Stimulated activated effector memory CD8-positive, alpha-beta T cell treated with anti-CD3 and anti-CD28 coated beads, Interleukin-12 subunit alpha, Interleukin-12 subunit beta, amount 100 ng/mL, for 72 hours (primary cell): ENCODE data around the gene TRAPPC2L.

Experiments used
- ATAC-seq: fragments of 150-1000 bp; cut with Tn5 transposase; 2 replicates; pipeline ENCODE4 v1.10.0; 2021
- DNase-seq, 2 donors: peaks; one replicate each; pipeline ENCODE4 v3.0.0; 2021 to 2022; ENCODE audit warnings: low spot score in 2 of 2
- H3K27ac Mint-ChIP-seq: one replicate; pipeline ENCODE4 v1.8.0; 2022; ENCODE audit warnings: mild to moderate bottlenecking, mixed read lengths
- H3K36me3 Mint-ChIP-seq: one replicate; pipeline ENCODE4 v1.8.0; 2022; ENCODE audit warnings: mild to moderate bottlenecking, mixed read lengths
- H3K4me1 Mint-ChIP-seq: one replicate; pipeline ENCODE4 v1.8.0; 2022; ENCODE audit warnings: mixed read lengths
- H3K4me3 Mint-ChIP-seq: one replicate; pipeline ENCODE4 v1.8.0; 2022; ENCODE audit warnings: mild to moderate bottlenecking, mixed read lengths
- H3K9me3 Mint-ChIP-seq: one replicate; pipeline ENCODE4 v1.8.0; 2022; ENCODE audit warnings: mixed read lengths

Gene TRAPPC2L

DNA sequence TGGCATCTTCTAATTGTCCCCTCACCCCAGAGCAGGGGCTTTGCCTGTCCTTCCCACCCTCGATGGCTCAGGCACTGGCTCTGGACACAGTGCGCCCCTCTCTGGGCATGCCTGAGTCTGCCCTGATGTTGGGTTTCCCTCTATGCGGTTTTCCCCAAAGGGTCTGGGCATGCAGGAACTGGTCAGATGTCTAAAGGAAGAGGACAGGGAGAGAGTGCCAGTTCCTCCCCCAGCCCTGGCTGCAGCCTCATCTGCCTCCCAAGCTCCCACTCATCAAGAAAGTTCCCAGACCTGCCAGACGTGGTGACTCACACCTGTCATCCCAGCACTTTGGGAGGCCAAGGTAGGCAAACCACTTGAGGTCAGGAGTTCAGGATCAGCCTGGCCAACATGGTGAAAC, 50.8 kb downstream of the TRAPPC2L start:
- H3K4me3 Mint-ChIP-seq: no peak overlapping the region
- H3K27ac Mint-ChIP-seq: no peak overlapping the region
- no peaks in the 10 kb centered on the region for H3K9me3 Mint-ChIP-seq
- ATAC-seq: no peak
- no peaks in the 10 kb centered on the region for H3K36me3 Mint-ChIP-seq
- DNase-seq: no peak
- peaks cover 5% of the 10 kb centered on the region for H3K4me1 Mint-ChIP-seq

DNA sequence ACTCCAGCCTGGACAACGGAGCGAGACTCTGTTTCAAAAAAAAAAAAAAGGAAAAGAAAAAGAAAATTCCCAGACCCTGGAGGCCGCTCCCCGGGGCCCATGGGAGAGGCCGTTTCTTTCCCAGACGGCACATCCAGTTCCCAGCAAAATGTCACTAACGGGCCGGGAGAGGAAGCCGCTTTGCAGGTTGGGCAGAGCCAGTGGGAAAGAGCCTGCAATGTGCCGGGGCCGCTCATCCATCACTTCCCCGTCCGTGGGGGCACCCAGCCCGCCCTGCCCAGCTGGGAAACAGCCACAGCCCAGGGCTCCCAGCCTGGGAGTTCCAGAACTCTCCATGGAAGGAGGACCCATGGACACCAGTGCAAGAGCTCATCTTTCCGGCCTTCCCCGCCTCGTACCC, 51.4 kb downstream of the TRAPPC2L start:
- Mint-ChIP-seq H3K4me1 (peaks cover 5% of the 10 kb centered on the region), H3K9me3 (no peaks in the 10 kb centered on the region), H3K27ac (no peak overlapping the region), H3K36me3 (no peaks in the 10 kb centered on the region), H3K4me3 (no peak overlapping the region)
- ATAC-seq (no peak), DNase-seq (no peak)

DNA sequence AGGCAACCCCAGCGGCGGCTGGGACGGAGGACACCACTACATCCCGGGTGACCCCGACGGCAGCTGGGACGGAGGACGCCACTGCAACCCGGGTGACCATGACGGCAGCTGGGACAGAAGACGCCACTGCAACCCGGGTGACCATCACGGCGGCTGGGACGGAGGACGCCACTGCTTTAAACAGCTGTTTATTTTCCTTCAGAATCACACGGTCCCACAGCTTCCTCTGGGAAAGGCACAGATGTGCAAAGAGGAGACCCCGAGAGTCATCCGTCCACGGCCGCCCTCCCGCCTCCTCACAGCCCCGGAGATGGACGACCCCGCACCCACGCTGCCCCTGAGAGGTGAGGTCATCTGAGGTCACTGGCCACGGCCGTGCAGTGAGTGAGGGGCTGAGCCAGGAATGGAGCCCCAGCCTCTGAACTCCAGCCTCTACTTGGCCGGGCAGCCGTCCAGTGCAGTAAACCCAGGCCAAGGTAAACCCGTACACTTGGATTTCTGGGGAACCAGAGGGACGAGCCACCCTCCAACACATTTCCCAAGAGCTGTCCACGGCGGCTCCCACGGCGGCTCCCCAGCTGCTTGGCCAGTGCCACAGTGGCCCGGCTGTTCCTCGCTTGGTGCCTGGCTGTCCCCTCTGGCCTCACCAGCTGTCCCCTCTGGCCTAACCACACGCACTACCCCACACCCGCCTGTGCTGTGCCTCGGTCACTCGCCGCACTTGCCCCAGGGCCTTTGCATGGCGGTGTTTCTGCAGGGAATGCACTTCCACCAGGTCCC, 52.7 kb downstream of the TRAPPC2L start:
- Mint-ChIP-seq H3K9me3 (no peaks in the 10 kb centered on the region), H3K4me3 (no peak overlapping the region), H3K27ac (no peak overlapping the region), H3K36me3 (no peaks in the 10 kb centered on the region), H3K4me1 (peaks cover 5% of the 10 kb centered on the region)
- DNase-seq (no peak), ATAC-seq (no peak)

DNA sequence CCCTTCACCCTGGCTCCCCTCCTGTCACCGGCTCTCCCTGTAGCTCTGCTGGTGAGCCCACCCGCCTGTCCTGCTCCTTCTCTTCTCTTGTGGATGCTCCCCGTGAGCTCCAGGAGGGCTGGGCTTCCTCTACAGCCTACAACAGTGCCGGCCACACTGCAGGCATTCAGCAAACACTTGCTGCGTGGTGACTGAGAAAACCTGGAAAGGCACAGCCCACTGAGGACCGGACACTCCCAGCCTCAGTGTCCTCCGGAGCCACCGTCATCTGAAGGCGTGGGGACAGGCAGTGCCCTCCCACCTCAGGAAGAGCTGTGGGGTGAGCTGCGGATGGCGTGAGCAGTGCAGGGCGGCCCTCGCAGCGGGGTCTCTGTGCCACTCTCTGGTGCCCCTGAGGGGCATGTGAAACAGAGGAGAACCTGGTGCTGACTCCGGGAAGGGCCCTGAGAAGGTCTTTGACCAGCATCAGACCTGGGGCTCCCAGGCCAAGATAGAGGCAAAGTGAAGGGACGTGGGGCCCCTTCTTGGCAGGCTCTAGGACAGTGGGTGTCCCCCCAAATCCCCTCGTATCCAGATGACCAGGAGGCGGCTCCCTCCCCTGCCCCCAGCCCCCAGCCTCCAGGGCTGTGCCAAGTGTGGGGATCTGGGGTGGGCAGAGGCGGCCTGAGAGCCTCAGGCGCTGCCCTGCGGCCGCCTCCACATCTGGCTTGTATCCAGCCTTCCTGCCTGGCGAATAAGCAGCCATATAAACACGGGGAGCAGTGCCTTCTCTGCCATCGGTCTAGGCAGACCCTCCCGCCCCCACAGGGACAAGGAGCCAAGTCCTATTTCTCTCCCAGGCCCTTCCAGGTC, 53.6 kb downstream of the TRAPPC2L start:
- DNase-seq: no peak
- H3K27ac Mint-ChIP-seq: no peak overlapping the region
- ATAC-seq: no peak
- H3K4me1 Mint-ChIP-seq: peaks cover 5% of the 10 kb centered on the region
- H3K4me3 Mint-ChIP-seq: no peak overlapping the region
- H3K9me3 Mint-ChIP-seq: no peaks in the 10 kb centered on the region
- no peaks in the 10 kb centered on the region for H3K36me3 Mint-ChIP-seq

DNA sequence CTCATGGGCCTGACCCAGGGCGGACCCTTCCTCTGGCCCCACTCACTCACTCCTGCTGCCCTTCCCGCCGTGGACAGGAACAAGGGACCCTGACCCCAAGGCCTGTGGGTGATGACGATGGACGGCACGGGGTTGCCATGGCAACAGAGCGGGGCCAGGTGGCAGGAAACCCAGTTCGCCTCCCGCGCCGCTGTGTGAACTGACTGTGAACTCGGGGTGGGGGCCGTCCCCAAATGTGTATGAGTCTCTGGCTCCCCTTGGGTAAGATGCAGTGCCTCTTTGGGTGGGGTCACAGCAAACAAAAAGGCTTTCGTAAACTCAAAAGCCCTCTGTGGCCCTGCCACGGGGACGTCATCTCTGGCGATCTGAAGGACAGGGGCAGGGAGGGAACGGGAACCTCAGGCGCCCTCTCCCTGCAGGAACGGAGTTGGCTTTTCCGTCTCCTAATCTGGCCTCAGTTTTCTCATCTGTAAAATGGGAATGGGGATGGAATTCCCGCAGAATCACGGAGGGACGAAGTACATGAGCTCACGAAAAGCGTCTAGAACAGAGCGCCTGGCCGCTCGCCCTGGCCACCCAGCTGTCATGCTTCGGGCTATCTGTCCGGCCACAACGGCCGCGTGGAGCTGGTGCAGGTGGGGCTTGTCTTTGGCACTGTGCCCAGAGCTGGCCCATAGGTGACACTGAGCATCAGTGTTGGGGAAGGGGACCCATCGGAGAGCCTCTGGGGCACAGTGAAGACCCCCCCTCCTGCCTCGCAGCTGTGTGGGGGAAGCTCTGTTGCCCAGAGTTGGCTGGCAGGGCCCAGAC, 54.4 kb downstream of the TRAPPC2L start:
- Mint-ChIP-seq H3K4me3 (no peak overlapping the region), H3K4me1 (peaks cover 1% of the 10 kb centered on the region), H3K27ac (no peak overlapping the region), H3K36me3 (no peaks in the 10 kb centered on the region), H3K9me3 (no peaks in the 10 kb centered on the region)
- DNase-seq (no peak), ATAC-seq (no peak)

DNA sequence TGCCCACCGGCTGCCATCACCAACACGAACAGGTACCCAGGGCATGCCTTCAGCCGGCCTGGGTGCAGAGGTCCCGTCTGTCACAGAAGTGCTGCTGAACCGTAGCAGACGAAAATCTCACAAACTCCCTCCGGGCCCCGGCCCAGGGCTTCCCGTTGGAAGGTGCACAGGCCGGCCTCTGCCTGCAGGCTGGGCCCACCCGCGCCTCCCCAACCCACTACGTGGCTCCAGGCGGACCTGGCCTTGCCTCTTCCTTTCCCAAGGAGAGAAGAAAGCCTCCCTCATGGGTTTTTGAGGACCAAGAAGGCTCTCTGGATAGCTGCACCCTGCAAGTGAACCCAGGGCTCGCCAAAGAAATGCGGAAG, 55.0 kb downstream of the TRAPPC2L start:
- H3K4me3 Mint-ChIP-seq: no peak overlapping the region
- ATAC-seq (no peak), DNase-seq (no peak)
- no peak overlapping the region for H3K27ac Mint-ChIP-seq
- no peaks in the 10 kb centered on the region for H3K4me1 Mint-ChIP-seq
- no peaks in the 10 kb centered on the region for H3K9me3 Mint-ChIP-seq
- H3K36me3 Mint-ChIP-seq: no peaks in the 10 kb centered on the region
